ENCODE measurements around the gene C2CD2.

Gene C2CD2

GRCh38 chr21:41865002-41865777 lies 88.6 kb downstream of the C2CD2 start:
- peak overlapping the region; percentile 71 for H3K4me2 ChIP-seq (ENCODE audit: low read length)

GRCh38 chr21:41864311-41865001 lies 89.4 kb downstream of the C2CD2 start:
- Histone ChIP-seq H3K4me3 (ENCODE audit: low read depth, low read length, poor library complexity, severe bottlenecking) (peak overlapping the region; percentile 63), H3K36me3 (ENCODE audit: insufficient read depth, low read length) (peaks cover 5% of the 10 kb centered on the region; the same call in 1 of the 2 replicates), H2AFZ (ENCODE audit: low read length) (no peak overlapping the region), H3K9me3 (ENCODE audit: low read length) (no peaks in the 10 kb centered on the region), H3K27ac (ENCODE audit: low read depth, low read length, poor library complexity, severe bottlenecking) (peak overlapping the region; percentile 100), H3K4me1 (ENCODE audit: insufficient read depth, low read length, severe bottlenecking) (peaks cover 92% of the 10 kb centered on the region), H3K9me2 (ENCODE audit: low read depth, low read length) (no peaks in the 10 kb centered on the region), H3F3A (ENCODE audit: insufficient read depth, low read length) (peaks cover 7% of the 10 kb centered on the region; the same call in 1 of the 2 replicates), H3K27me3 (ENCODE audit: insufficient read depth, low read length) (no peaks in the 10 kb centered on the region), H3K9ac (ENCODE audit: low read length) (peak overlapping the region; percentile 97), H3K4me2 (ENCODE audit: low read length) (peak overlapping the region; percentile 71), H4K20me1 (ENCODE audit: insufficient read depth, low read length) (no peaks in the 10 kb centered on the region), H3K79me2 (ENCODE audit: insufficient read depth, low read length) (peaks cover 9% of the 10 kb centered on the region; the same call in 1 of the 2 replicates)
- TF ChIP-seq CTCF (IDR thresholded peaks at IDR 0.05; ENCODE audit: low read length): no peak

More at GRCh38 chr21:41865002-41865777, 88.6 kb downstream of the C2CD2 start:
- Histone ChIP-seq H3K27ac (ENCODE audit: low read depth, low read length, poor library complexity, severe bottlenecking) (peak overlapping the region; percentile 100), H3K27me3 (ENCODE audit: insufficient read depth, low read length) (no peaks in the 10 kb centered on the region), H3K9me3 (ENCODE audit: low read length) (no peaks in the 10 kb centered on the region), H3K4me1 (ENCODE audit: insufficient read depth, low read length, severe bottlenecking) (peaks cover 99% of the 10 kb centered on the region), H3K9ac (ENCODE audit: low read length) (peak overlapping the region; percentile 97), H3K79me2 (ENCODE audit: insufficient read depth, low read length) (peaks cover 9% of the 10 kb centered on the region; the same call in 1 of the 2 replicates), H3K4me3 (ENCODE audit: low read depth, low read length, poor library complexity, severe bottlenecking) (peak overlapping the region; percentile 63), H4K20me1 (ENCODE audit: insufficient read depth, low read length) (no peaks in the 10 kb centered on the region), H3F3A (ENCODE audit: insufficient read depth, low read length) (peaks cover 7% of the 10 kb centered on the region; the same call in 1 of the 2 replicates), H2AFZ (ENCODE audit: low read length) (no peak overlapping the region), H3K36me3 (ENCODE audit: insufficient read depth, low read length) (no peaks in the 10 kb centered on the region), H3K9me2 (ENCODE audit: low read depth, low read length) (no peaks in the 10 kb centered on the region)
- TF ChIP-seq EZH2 (IDR thresholded peaks at IDR 0.05; ENCODE audit: borderline replicate concordance, low read length) (no peak), CTCF (IDR thresholded peaks at IDR 0.05; ENCODE audit: low read length) (no peak)

GRCh38 chr21:41863439-41863740 lies 90.4 kb downstream of the C2CD2 start:
- TF ChIP-seq CTCF (IDR thresholded peaks at IDR 0.05; ENCODE audit: low read length): no peak
- Histone ChIP-seq H3K4me1 (ENCODE audit: insufficient read depth, low read length, severe bottlenecking) (peaks cover 81% of the 10 kb centered on the region), H3K27ac (ENCODE audit: low read depth, low read length, poor library complexity, severe bottlenecking) (peak overlapping the region; percentile 100), H3K36me3 (ENCODE audit: insufficient read depth, low read length) (peaks cover 14% of the 10 kb centered on the region), H3K79me2 (ENCODE audit: insufficient read depth, low read length) (peaks cover 9% of the 10 kb centered on the region; the same call in 1 of the 2 replicates), H3K4me3 (ENCODE audit: low read depth, low read length, poor library complexity, severe bottlenecking) (peak overlapping the region; percentile 63), H3F3A (ENCODE audit: insufficient read depth, low read length) (peaks cover 4% of the 10 kb centered on the region; the same call in 1 of the 2 replicates), H3K27me3 (ENCODE audit: insufficient read depth, low read length) (no peaks in the 10 kb centered on the region), H4K20me1 (ENCODE audit: insufficient read depth, low read length) (no peaks in the 10 kb centered on the region), H3K9me2 (ENCODE audit: low read depth, low read length) (no peaks in the 10 kb centered on the region), H3K9ac (ENCODE audit: low read length) (peak overlapping the region; percentile 97), H2AFZ (ENCODE audit: low read length) (no peak overlapping the region), H3K4me2 (ENCODE audit: low read length) (peak overlapping the region; percentile 71), H3K9me3 (ENCODE audit: low read length) (no peaks in the 10 kb centered on the region)
